HepG2 (cell line): Measurements from ENCODE around the gene NR2F1-AS1. TPM values are rescaled to one million over a fixed set of nuclear protein-coding genes. Genes with fewer than 3 reads are reported as not detected.

Experiments used
- ATAC-seq: fragments of 200-7000 bp; cut with Tn5 transposase; 3 replicates; pipeline ENCODE4 v1.9.1; 2020; ENCODE audit warnings: mild to moderate bottlenecking, moderate library complexity
- BruUV-seq: library from RNA; stranded (reverse); fragments of 400-500 nt; replicated peaks from 2 replicates; lab custom pipeline; 2021; lab: Mats Ljungman, UMichigan
- CTCF ChIA-PET: fragments of 300-600 bp; formaldehyde crosslinking; extraction: SDS; loops from one replicate; lab custom pipeline; 2021; ENCODE audit warnings: low total read pairs, inconsistent platforms, low intra/inter-chr PET ratio; lab: Yijun Ruan, JAX
- POLR2A ChIA-PET: fragments of 350-600 bp; sonication (Branson Sonifier 250); formaldehyde crosslinking; loops from one replicate; lab custom pipeline; 2020; ENCODE audit warnings: antibody characterized with exemption, inconsistent platforms; lab: Yijun Ruan, JAX
- DNase-seq: peaks from one replicate; pipeline ENCODE4 v3.0.0-alpha.2; 2015; ENCODE audit warnings: low spot score
- FAIRE-seq: peaks from 3 replicates; lab custom pipeline; 2011; peaks lifted over from hg19 to GRCh38; lab: Jason Lieb, UNC
- H2AFZ ChIP-seq: one replicate; pipeline ENCODE4 v1.6.1; 2011; ENCODE audit warnings: low read length, inconsistent platforms
- H3K27ac ChIP-seq: fragments of 300-600 bp; 3 replicates; pipeline ENCODE4 v1.8.0; 2011; ENCODE audit warnings: mixed run types, mild to moderate bottlenecking, mixed read lengths, low read length, inconsistent platforms; ENCODE audit not compliant: insufficient read depth; ENCODE audit errors: extremely low read length
- H3K27me3 ChIP-seq, 2 experiments: fragments of 200-600 bp in 1 of 2; 2 replicates in 1 of 2; 3 replicates in 1 of 2; pipeline versions ENCODE4 v1.6.0 to v1.8.0; 2011; ENCODE audit warnings: low read length in 2 of 2, mild to moderate bottlenecking in 2 of 2, moderate library complexity in 2 of 2, inconsistent platforms in 1 of 2; ENCODE audit not compliant: insufficient read depth in 2 of 2, control insufficient read depth in 1 of 2
- H3K36me3 ChIP-seq, 2 experiments: fragments of 200-600 bp in 1 of 2; replicated peaks in 1 of 2; 2 replicates in 1 of 2; 3 replicates in 1 of 2; pipeline versions ENCODE4 v1.5.1 to v1.8.0; 2011; ENCODE audit warnings: low read length in 2 of 2, inconsistent platforms in 1 of 2; ENCODE audit not compliant: insufficient read depth in 2 of 2, control insufficient read depth in 1 of 2
- H3K4me1 ChIP-seq: 2 replicates; pipeline ENCODE4 v1.5.1; 2012; ENCODE audit warnings: low read length, inconsistent platforms; ENCODE audit not compliant: insufficient read depth
- H3K4me2 ChIP-seq: 2 replicates; pipeline ENCODE4 v1.6.0; 2011; ENCODE audit warnings: low read depth, low read length, inconsistent platforms
- H3K4me3 ChIP-seq, 3 experiments: fragments of 200-600 bp in 1 of 3; sonication (generic), shearing (Covaris generic) in 1 of 3; replicated peaks in 1 of 3; 2 replicates each; pipeline ENCODE4 v1.5.1; 2011 to 2016; ENCODE audit warnings: low read length in 3 of 3, inconsistent platforms in 2 of 3, low read depth in 2 of 3, mild to moderate bottlenecking in 2 of 3, control low read depth in 1 of 3, mixed read lengths in 1 of 3; ENCODE audit not compliant: insufficient read depth in 1 of 3
- H3K79me2 ChIP-seq: one replicate; pipeline ENCODE4 v1.6.1; 2011; ENCODE audit warnings: low read length, inconsistent platforms; ENCODE audit not compliant: insufficient read depth
- H3K9ac ChIP-seq: 2 replicates; pipeline ENCODE4 v1.6.0; 2011; ENCODE audit warnings: mild to moderate bottlenecking, low read depth, low read length, inconsistent platforms; ENCODE audit not compliant: insufficient read depth
- H3K9me3 ChIP-seq: 2 replicates; pipeline ENCODE4 v1.5.1; 2012; ENCODE audit warnings: mild to moderate bottlenecking, low read length
- H4K20me1 ChIP-seq: 2 replicates; pipeline ENCODE4 v1.6.0; 2011; ENCODE audit warnings: inconsistent platforms, mild to moderate bottlenecking, low read length, moderate library complexity; ENCODE audit not compliant: insufficient read depth
- ARNT2 ChIP-seq: sonication (generic); formaldehyde crosslinking; IDR thresholded peaks from 2 replicates; pipeline ENCODE4 v1.8.0; 2022; ENCODE audit warnings: mild to moderate bottlenecking, low read depth, missing genetic modification reagents, moderate library complexity
- CEBPB ChIP-seq: IDR thresholded peaks from 2 replicates; pipeline ENCODE4 v1.6.1; 2011; ENCODE audit warnings: low read depth, low read length, improper control_type of control experiment, borderline replicate concordance
- HINFP ChIP-seq: sonication (generic); formaldehyde crosslinking; IDR thresholded peaks from 2 replicates; pipeline ENCODE4 v1.4.0; 2020; ENCODE audit warnings: low read depth, mild to moderate bottlenecking, missing genetic modification reagents
- NFIC ChIP-seq: IDR thresholded peaks from 2 replicates; pipeline ENCODE4 v1.6.1; 2012; ENCODE audit warnings: mild to moderate bottlenecking, low read length, inconsistent platforms
- ONECUT2 ChIP-seq: sonication (generic); formaldehyde crosslinking; IDR thresholded peaks from 2 replicates; pipeline ENCODE4 v1.4.0; 2020; ENCODE audit warnings: missing genetic modification reagents
- RERE ChIP-seq: IDR thresholded peaks from 2 replicates; pipeline ENCODE4 v1.6.1; 2016; ENCODE audit warnings: low read depth, missing genetic modification reagents, missing compliant biosample characterization
- SUZ12 ChIP-seq: fragments of 150-350 bp; IDR thresholded peaks from 2 replicates; pipeline ENCODE4 v1.6.1; 2014; ENCODE audit warnings: low read depth, low read length
- TARDBP ChIP-seq: sonication (generic); formaldehyde crosslinking; IDR thresholded peaks from 2 replicates; pipeline ENCODE4 v1.8.0; 2022; ENCODE audit warnings: mild to moderate bottlenecking, missing genetic modification reagents
- ZFP36L1 ChIP-seq: sonication (generic); formaldehyde crosslinking; IDR thresholded peaks from 2 replicates; pipeline ENCODE4 v1.8.0; 2022; ENCODE audit warnings: mild to moderate bottlenecking, missing genetic modification reagents, moderate library complexity
- ZNF20 ChIP-seq: sonication (generic); formaldehyde crosslinking; IDR thresholded peaks from 2 replicates; pipeline ENCODE4 v1.4.0; 2020; ENCODE audit warnings: mild to moderate bottlenecking, moderate library complexity, missing genetic modification reagents
- ZNF343 ChIP-seq: sonication (generic); formaldehyde crosslinking; IDR thresholded peaks from 2 replicates; pipeline ENCODE4 v1.4.0; 2020; ENCODE audit warnings: mild to moderate bottlenecking, missing genetic modification reagents
- ZNF446 ChIP-seq: sonication (generic); formaldehyde crosslinking; IDR thresholded peaks from 2 replicates; pipeline ENCODE4 v1.5.0; 2020; ENCODE audit warnings: mild to moderate bottlenecking, missing genetic modification reagents
- ZNF570 ChIP-seq: sonication (generic); formaldehyde crosslinking; IDR thresholded peaks from 2 replicates; pipeline ENCODE4 v1.4.0; 2020; ENCODE audit warnings: mild to moderate bottlenecking, missing genetic modification reagents, borderline replicate concordance
- WGBS: methylation state at CpG from one replicate; pipeline ENCODE4 v1.1.6; 2017; ENCODE audit warnings: low lambda C conversion rate; 5-methylcytosine and 5-hydroxymethylcytosine counted together
- in situ Hi-C: cut with HindIII; loops from 2 replicates; pipeline ENCODE4 v1.10.0; 2017; ENCODE audit warnings: low pct_unique_long_range_greater_than_20kb; ENCODE audit not compliant: extremely low pct_ligation_motif_present
- intact Hi-C: fragments of 100-400 bp; cut with micrococcal nuclease; formaldehyde crosslinking; loops from one replicate; pipeline ENCODE4 v1.10.0; 2022; ENCODE audit not compliant: unreplicated experiment
- polyA plus RNA-seq, 8 experiments: library from polyadenylated mRNA; depleted of rRNA in 3 of 8; stranded (reverse) in 7 of 8; unstranded in 1 of 8; fragments of >200 nt; fragmentation: Illumina TruSeq in 4 of 8; extraction: Trizol in 4 of 8; gene quantifications; 2 replicates each; pipeline versions ENCODE4 v1.2.1 to v1.2.3, GENCODE V29; 2011 to 2016; ENCODE audit warnings: low read depth in 4 of 8, missing spikeins in 1 of 8, mixed read lengths in 1 of 8; ENCODE audit not compliant: insufficient read depth in 1 of 8
- total RNA-seq, 5 experiments: library from RNA; depleted of rRNA; stranded (reverse); fragments of >200 nt; fragmentation: Illumina TruSeq; extraction: Trizol; gene quantifications; 2 replicates each; pipeline ENCODE4 v1.2.3, GENCODE V29; 2016; ENCODE audit warnings: low read depth in 1 of 5

The NR2F1-AS1 gene
- total and polyA plus RNA-seq, 2 of the 13 experiments (the other 11 are each of a cell fraction or from before 2014, with no cell fraction given) = 2.8 TPM

- intact Hi-C loops = no loop called here
- Histone ChIP-seq H3K27ac (no peak overlapping the region), H4K20me1 (no peaks in the 10 kb centered on the region), H3K4me2 (no peak overlapping the region), H3K27me3 (peaks cover 0 to 1% of the 10 kb centered on the region in 2 experiments; a peak in 1 of 5 replicates), H3K4me1 (no peaks in the 10 kb centered on the region), H3K79me2 (no peaks in the 10 kb centered on the region), H3K9me3 (peaks cover 2% of the 10 kb centered on the region)
- DNase-seq (no peak), FAIRE-seq (no peak), ATAC-seq (no peak)
- no peak for TF ChIP-seq TARDBP (CRISPR knock-in tag)
- TF ChIP-seq HINFP = no peak
- no peak for TF ChIP-seq CEBPB
- TF ChIP-seq, all 625 proteins: peak for 0
- Histone ChIP-seq H3K4me3 (no peak overlapping the region), H3K9ac (no peak overlapping the region), H2AFZ (no peak overlapping the region), H3K36me3 (no peaks in the 10 kb centered on the region)
- in situ Hi-C loops = no loop called here
- CTCF ChIA-PET = no interaction called here
- POLR2A ChIA-PET = no interaction called here
- WGBS = 1% methylated on average over 3 of the region's 3 CpGs
- BruUV-seq = no TSS peak
Observed at GRCh38 chr5:93401634-93402213, 179.3 kb downstream of the NR2F1-AS1 start.

GRCh38 chr5:93399675-93400074 is 181.3 kb downstream of the NR2F1-AS1 start:
- Histone ChIP-seq H4K20me1 (no peaks in the 10 kb centered on the region), H3K4me1 (no peaks in the 10 kb centered on the region; the same call in 1 of the 2 replicates), H3K36me3 (no peaks in the 10 kb centered on the region), H3K79me2 (no peaks in the 10 kb centered on the region), H3K4me2 (no peak overlapping the region), H3K27me3 (peaks cover 0 to 1% of the 10 kb centered on the region in 2 experiments; a peak in 1 of 5 replicates), H3K9ac (no peak overlapping the region), H3K9me3 (peaks cover 15% of the 10 kb centered on the region), H3K4me3 (no peak overlapping the region), H2AFZ (no peak overlapping the region), H3K27ac (no peak overlapping the region)
- intact Hi-C loops = no loop called here
- BruUV-seq = no TSS peak
- ChIA-PET CTCF (no interaction called here), POLR2A (no interaction called here)
- DNase-seq (no peak), FAIRE-seq (no peak), ATAC-seq (no peak)
- in situ Hi-C loops = no loop called here
- WGBS = 39% methylated on average over 3 of the region's 3 CpGs
- no peak for TF ChIP-seq ARNT2 (CRISPR knock-in tag)
- no peak for TF ChIP-seq NFIC
- TF ChIP-seq ZNF343 = no peak
- TF ChIP-seq ZNF570 = no peak
- TF ChIP-seq ZNF20 (CRISPR knock-in tag) = no peak
- TF ChIP-seq RERE (CRISPR knock-in tag) = no peak
- no peak for TF ChIP-seq SUZ12
- TF ChIP-seq ZFP36L1 (CRISPR knock-in tag) = no peak
- no peak for TF ChIP-seq ONECUT2
- TF ChIP-seq ZNF446 (CRISPR knock-in tag) = no peak
